Upper lobe of left lung (tissue), 6 donors: Measurements from ENCODE around the gene PRKCH. TPM values are rescaled to one million over a fixed set of nuclear protein-coding genes. Genes with fewer than 3 reads are reported as not detected.

Source experiments
- ATAC-seq, 2 donors: fragments of 200-7000 bp; cut with Tn5 transposase; one replicate each; pipeline ENCODE4 v1.9.1; 2022; ENCODE audit warnings: mild to moderate bottlenecking in 2 of 2, moderate library complexity in 2 of 2; ENCODE audit not compliant: low FRiP score in 2 of 2
- DNase-seq, 2 donors: peaks; one replicate each; pipeline ENCODE4 v3.0.0-alpha.2; 2019 to 2020
- H3K27ac ChIP-seq, 4 donors: fragments of 200-600 bp; sonication (generic); one replicate each; pipeline ENCODE4 v1.5.1; 2016 to 2019
- H3K27me3 ChIP-seq, 4 donors: fragments of 200-600 bp; sonication (generic); one replicate each; pipeline ENCODE4 v1.5.1; 2017 to 2019
- H3K36me3 ChIP-seq, 4 donors: fragments of 200-600 bp; sonication (generic); one replicate each; pipeline ENCODE4 v1.5.1; 2016 to 2019
- H3K4me1 ChIP-seq, 4 donors: fragments of 200-600 bp; sonication (generic); one replicate each; pipeline ENCODE4 v1.5.1; 2018 to 2019
- H3K4me3 ChIP-seq, 4 donors: fragments of 200-600 bp; sonication (generic); one replicate each; pipeline ENCODE4 v1.5.1; 2017 to 2019; ENCODE audit warnings: mild to moderate bottlenecking in 2 of 4, moderate library complexity in 1 of 4
- H3K9me3 ChIP-seq, 4 donors: fragments of 200-600 bp; sonication (generic); one replicate each; pipeline ENCODE4 v1.5.1; 2018 to 2019
- CTCF ChIP-seq, 6 experiments: fragments of 450-650 bp in 4 of 6; fragments of 200-600 bp in 2 of 6; sonication (generic) in 2 of 6; IDR thresholded peaks; one replicate each; pipeline ENCODE4 v1.5.1; 2016 to 2019; ENCODE audit warnings: antibody characterized with exemption in 6 of 6
- EP300 ChIP-seq, 4 donors: sonication (generic); formaldehyde crosslinking; IDR thresholded peaks; one replicate each; pipeline ENCODE4 v1.5.1; 2017; ENCODE audit warnings: antibody characterized with exemption in 4 of 4, control low read depth in 2 of 4
- POLR2A ChIP-seq, 4 donors: fragments of 450-650 bp; IDR thresholded peaks; one replicate each; pipeline ENCODE4 v1.5.1; 2016 to 2017; ENCODE audit warnings: antibody characterized with exemption in 4 of 4, mild to moderate bottlenecking in 2 of 4
- POLR2AphosphoS5 ChIP-seq, 2 donors: sonication (generic); formaldehyde crosslinking; IDR thresholded peaks; one replicate each; pipeline ENCODE4 v1.5.1; 2017; ENCODE audit warnings: antibody characterized with exemption in 2 of 2
- WGBS, 2 donors: methylation state at CpG; one replicate each; pipeline ENCODE4 v1.1.5; 2017 to 2018; 5-methylcytosine and 5-hydroxymethylcytosine counted together
- total RNA-seq, 6 donors: library from RNA; depleted of rRNA in 4 of 6; stranded (reverse); fragments of >200 nt in 4 of 6; gene quantifications; one replicate each; pipeline versions ENCODE4 v1.1.0 to v1.2.1, GENCODE V29; 2016 to 2021
- donor health status: DM: no; HTN: no; CAD: no; lungs with moderate emphysema.
- donor health status: DM: no; HTN: yes; CAD: no; lungs with severe emphysema.

PRKCH gene
- total RNA-seq, 6 donors from 2014 or later: 54.0 to 102 (median 76.6) TPM

GRCh38 chr14:61421212-61421923 is 100.0 kb downstream of the PRKCH start:
- H3K27ac ChIP-seq: peak overlapping the region in 2 of 4 donors; percentile 36 to 53
- DNase-seq (no peak), ATAC-seq (peak in 1 of 2 donors; percentile 5)
- H3K27me3 ChIP-seq: no peaks in the 10 kb centered on the region
- 50 to 61% methylated on average over 1 of the region's 1 CpG for WGBS, 2 donors
- H3K4me1 ChIP-seq: peaks cover 44 to 60% (median 47%) of the 10 kb centered on the region in 4 donors
- H3K36me3 ChIP-seq: no peaks in the 10 kb centered on the region
- H3K4me3 ChIP-seq: no peak overlapping the region
- no peaks in the 10 kb centered on the region for H3K9me3 ChIP-seq
- TF ChIP-seq POLR2A (IDR thresholded peaks at IDR 0.05) (no peak), EP300 (IDR thresholded peaks at IDR 0.05) (peak in 1 of 4 donors; percentile 53)

GRCh38 chr14:61426048-61426447 is 104.7 kb downstream of the PRKCH start:
- 42 to 79% methylated on average over 1 of the region's 1 CpG for WGBS, 2 donors
- H3K36me3 ChIP-seq: no peaks in the 10 kb centered on the region
- H3K27ac ChIP-seq: peak overlapping the region in 1 of 4 donors; percentile 25
- no peak overlapping the region for H3K4me3 ChIP-seq
- DNase-seq (peak in 1 of 2 donors; percentile 32), ATAC-seq (no peak)
- H3K4me1 ChIP-seq: peaks cover 5 to 36% (median 14%) of the 10 kb centered on the region in 4 donors
- H3K9me3 ChIP-seq: no peaks in the 10 kb centered on the region
- H3K27me3 ChIP-seq: no peaks in the 10 kb centered on the region
- no peak for TF ChIP-seq POLR2A (IDR thresholded peaks at IDR 0.05)
- no peak for TF ChIP-seq POLR2AphosphoS5 (IDR thresholded peaks at IDR 0.05)
- TF ChIP-seq CTCF (IDR thresholded peaks at IDR 0.05): no peak
- no peak for TF ChIP-seq EP300 (IDR thresholded peaks at IDR 0.05)

DNA sequence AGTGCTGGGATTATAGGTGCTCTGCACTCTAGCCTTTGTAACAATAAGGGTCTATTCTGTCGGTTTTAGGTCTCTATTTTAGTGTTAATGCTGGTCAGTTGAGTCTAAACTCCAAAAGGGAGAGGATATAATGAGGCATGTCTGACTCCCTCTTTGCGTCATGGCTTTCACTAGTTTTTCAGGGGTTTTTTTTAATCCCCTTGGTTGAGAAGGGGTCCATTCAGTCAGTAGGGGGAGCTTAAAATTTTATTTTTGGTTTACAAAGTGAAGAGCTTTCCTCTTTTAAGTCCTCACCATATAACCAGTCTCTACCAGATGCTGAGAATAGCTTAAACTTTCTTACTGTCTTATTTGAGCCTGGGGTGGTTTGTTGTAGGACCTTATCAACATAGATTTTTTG is 106.9 kb downstream of the PRKCH start:
- ATAC-seq: no peak
- 76 to 86% methylated on average over 2 of the region's 2 CpGs for WGBS, 2 donors
- no peaks in the 10 kb centered on the region for H3K9me3 ChIP-seq

GRCh38 chr14:61429316-61429715 is 107.9 kb downstream of the PRKCH start:
- Histone ChIP-seq H3K36me3 (no peaks in the 10 kb centered on the region), H3K27ac (no peak overlapping the region), H3K9me3 (no peaks in the 10 kb centered on the region), H3K27me3 (no peaks in the 10 kb centered on the region), H3K4me1 (peaks cover 4 to 30% (median 18%) of the 10 kb centered on the region in 4 donors), H3K4me3 (no peak overlapping the region)
- ATAC-seq (no peak), DNase-seq (no peak)
- TF ChIP-seq POLR2A (IDR thresholded peaks at IDR 0.05) (no peak), EP300 (IDR thresholded peaks at IDR 0.05) (no peak), CTCF (IDR thresholded peaks at IDR 0.05) (no peak), POLR2AphosphoS5 (IDR thresholded peaks at IDR 0.05) (no peak)
- WGBS, 2 donors: 84 to 85% methylated on average over 2 of the region's 2 CpGs

More for the DNA sequence above, 106.9 kb downstream of the PRKCH start:
- H3K4me3 ChIP-seq: no peak overlapping the region
- no peaks in the 10 kb centered on the region for H3K27me3 ChIP-seq
- no peak for TF ChIP-seq EP300 (IDR thresholded peaks at IDR 0.05)
- TF ChIP-seq POLR2AphosphoS5 (IDR thresholded peaks at IDR 0.05): no peak
- no peak for TF ChIP-seq CTCF (IDR thresholded peaks at IDR 0.05)
- TF ChIP-seq POLR2A (IDR thresholded peaks at IDR 0.05): no peak
- H3K4me1 ChIP-seq: peaks cover 0 to 27% (median 13%) of the 10 kb centered on the region in 4 donors
- H3K36me3 ChIP-seq: no peaks in the 10 kb centered on the region
- DNase-seq: no peak
- no peak overlapping the region for H3K27ac ChIP-seq

- TF ChIP-seq CTCF (IDR thresholded peaks at IDR 0.05): no peak
- TF ChIP-seq POLR2AphosphoS5 (IDR thresholded peaks at IDR 0.05): no peak
- no peak for TF ChIP-seq EP300 (IDR thresholded peaks at IDR 0.05)
- TF ChIP-seq POLR2A (IDR thresholded peaks at IDR 0.05): no peak
- H3K27me3 ChIP-seq: no peaks in the 10 kb centered on the region
- peaks cover 6 to 37% (median 24%) of the 10 kb centered on the region in 4 donors for H3K4me1 ChIP-seq
- no peaks in the 10 kb centered on the region for H3K36me3 ChIP-seq
- DNase-seq (no peak), ATAC-seq (no peak)
- H3K27ac ChIP-seq: no peak overlapping the region
- no peaks in the 10 kb centered on the region for H3K9me3 ChIP-seq
- no peak overlapping the region for H3K4me3 ChIP-seq
- WGBS, 2 donors: 87 to 90% methylated on average over 2 of the region's 2 CpGs
These were observed 108.8 kb downstream of the PRKCH start for GRCh38 chr14:61430066-61430757.
